Posterior vena cava (tissue), 2 donors: ENCODE data around the gene TAOK1. TPM values are rescaled to one million over a fixed set of nuclear protein-coding genes. Genes with fewer than 3 reads are reported as not detected.
A peak's percentile ranks its signal among the peaks of the same experiment; 100 is the strongest.

Experiments used
- DNase-seq: peaks from one replicate; pipeline ENCODE4 v3.0.0-alpha.2; 2020; ENCODE audit warnings: low spot score
- intact Hi-C, 2 donors: fragments of 100-400 bp; cut with DNase I; formaldehyde crosslinking; loops; one replicate each; pipeline versions ENCODE4 v1.14.1 to v1.14.2; 2022 to 2023
- total RNA-seq, 2 donors: library from RNA; stranded (reverse); fragmentation: NEBNext Ultra II Directional; extraction: Animal tissue kit (Norgen Biotek cat#: 25700); gene quantifications; one replicate each; pipeline ENCODE4 v1.2.1, GENCODE V29; 2021
- donor health status: DM: yes; HTN: yes; CAD: no.
- donor health status: DM: yes; HTN: yes; CAD: no.

TAOK1 gene
- total RNA-seq, 2 donors from 2014 or later = 70.8 to 78.1 TPM

- no peak for DNase-seq
- intact Hi-C loops = no loop called here
Observed at GRCh38 chr17:29563816-29564215, 173.7 kb downstream of the TAOK1 start.

GRCh38 chr17:29565643-29566472 is 175.7 kb downstream of the TAOK1 start:
- intact Hi-C loops = no loop called here
- peak; percentile 88 for DNase-seq

GRCh38 chr17:29566473-29567303 is 176.5 kb downstream of the TAOK1 start, which contains the start of gene ABHD15:
TSS of gene ABHD15 (minus strand) at chr17:29567037. CDS start at chr17:29566966, 71 bp downstream.
- intact Hi-C loops = no loop called here
- peak; percentile 89 for DNase-seq

- intact Hi-C loops = no loop called here
- DNase-seq = no peak
Observed at GRCh38 chr17:29567304-29567553, 177.1 kb downstream of the TAOK1 start.

GRCh38 chr17:29567554-29568330 is 177.6 kb downstream of the TAOK1 start:
- intact Hi-C loops = no loop called here
- DNase-seq = peak; percentile 91

GRCh38 chr17:29568331-29569244 is 178.4 kb downstream of the TAOK1 start, which contains the start of gene TP53I13:
TSS of gene TP53I13 (plus strand) at chr17:29568701. CDS start at chr17:29568759, 58 bp downstream.
- intact Hi-C loops = no loop called here
- peak; percentile 94 for DNase-seq

- intact Hi-C loops = no loop called here
- DNase-seq = peak; percentile 60
Observed at GRCh38 chr17:29569245-29569950, 179.2 kb downstream of the TAOK1 start.

- intact Hi-C loops = no loop called here
- DNase-seq = peak; percentile 52
Observed at GRCh38 chr17:29570521-29570920, 180.4 kb downstream of the TAOK1 start.

- intact Hi-C loops = no loop called here
- no peak for DNase-seq
Observed at GRCh38 chr17:29571486-29571882, 181.3 kb downstream of the TAOK1 start.

- intact Hi-C loops = no loop called here
- DNase-seq = peak; percentile 72
Observed at GRCh38 chr17:29571883-29572681, 181.9 kb downstream of the TAOK1 start.

- intact Hi-C loops = no loop called here
- DNase-seq = peak; percentile 85
Observed at GRCh38 chr17:29572691-29573557, 182.8 kb downstream of the TAOK1 start.

GRCh38 chr17:29573558-29573869 is 183.4 kb downstream of the TAOK1 start:
- DNase-seq = peak; percentile 71
- intact Hi-C loops = no loop called here

- intact Hi-C loops = no loop called here
- DNase-seq = peak; percentile 75
Observed at GRCh38 chr17:29573871-29574731, 183.9 kb downstream of the TAOK1 start.

- peak; percentile 77 for DNase-seq
- intact Hi-C loops = no loop called here
Observed at GRCh38 chr17:29574732-29575510, 184.8 kb downstream of the TAOK1 start.
